ENCODE data around the gene CERK.

Gene CERK

DNA sequence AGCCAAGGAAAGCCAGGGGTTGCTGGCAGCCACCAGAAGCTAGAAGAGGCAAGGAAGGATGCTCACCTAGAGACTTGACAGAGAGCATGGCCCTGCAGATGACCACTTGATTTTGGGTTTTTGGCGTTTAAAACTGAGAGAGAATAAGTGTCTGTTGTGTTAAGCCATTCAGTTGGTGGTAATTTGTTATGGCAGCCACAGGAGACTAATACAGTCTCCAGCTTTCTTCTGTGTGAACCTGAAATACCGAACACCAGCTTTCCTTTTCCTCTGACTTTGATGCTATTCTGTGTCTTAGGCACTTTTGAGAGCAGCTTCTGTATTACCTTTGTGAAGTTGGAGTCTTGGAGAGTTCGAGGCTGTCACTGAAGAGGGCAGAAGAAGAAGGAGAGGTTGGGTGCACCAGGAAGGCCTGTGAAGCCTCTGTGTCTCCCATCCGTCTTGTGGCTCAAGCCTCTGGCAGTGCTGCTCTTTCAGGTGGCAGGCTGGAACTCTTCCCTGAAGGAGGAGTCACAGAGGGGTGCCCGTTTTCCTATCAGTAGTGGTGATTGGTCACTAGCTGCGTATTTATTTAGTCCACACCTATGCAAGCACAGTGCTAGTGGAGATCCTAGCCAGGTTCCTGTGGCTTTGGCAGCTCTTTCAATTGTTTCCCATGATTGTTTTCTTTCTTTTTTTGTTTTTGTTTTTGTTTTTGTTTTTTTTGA, 26.9 kb upstream of the CERK start:
- no peak for DNase-seq (ENCODE audit: low read depth in 2 of 2)

DNA sequence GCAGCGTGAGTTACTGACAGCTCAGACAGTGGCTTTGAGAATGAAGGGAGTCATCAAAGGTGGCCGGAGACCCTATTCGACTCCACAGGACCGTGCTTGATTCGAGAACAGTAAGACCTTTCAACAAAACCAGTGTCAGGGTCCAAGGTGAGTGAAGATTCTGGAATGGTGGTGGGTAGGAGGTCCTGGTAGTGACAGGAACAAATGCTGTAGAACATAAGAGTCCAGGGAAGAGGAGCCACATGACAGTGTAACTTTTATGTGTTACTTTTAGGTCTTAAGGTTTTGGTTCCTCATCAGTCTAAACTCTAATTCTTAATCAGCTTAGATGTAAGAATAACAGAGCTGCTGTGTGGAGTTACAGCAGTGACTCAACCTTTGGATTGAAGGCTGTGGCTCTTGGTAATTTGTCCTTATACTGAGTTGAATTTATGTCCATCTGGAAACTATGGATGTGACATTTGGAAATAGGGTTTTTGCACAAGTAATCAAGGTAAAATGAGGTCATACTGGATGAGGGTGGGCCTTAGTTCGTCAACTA, 26.2 kb upstream of the CERK start:
- DNase-seq (ENCODE audit: low read depth in 2 of 2): no peak

DNA sequence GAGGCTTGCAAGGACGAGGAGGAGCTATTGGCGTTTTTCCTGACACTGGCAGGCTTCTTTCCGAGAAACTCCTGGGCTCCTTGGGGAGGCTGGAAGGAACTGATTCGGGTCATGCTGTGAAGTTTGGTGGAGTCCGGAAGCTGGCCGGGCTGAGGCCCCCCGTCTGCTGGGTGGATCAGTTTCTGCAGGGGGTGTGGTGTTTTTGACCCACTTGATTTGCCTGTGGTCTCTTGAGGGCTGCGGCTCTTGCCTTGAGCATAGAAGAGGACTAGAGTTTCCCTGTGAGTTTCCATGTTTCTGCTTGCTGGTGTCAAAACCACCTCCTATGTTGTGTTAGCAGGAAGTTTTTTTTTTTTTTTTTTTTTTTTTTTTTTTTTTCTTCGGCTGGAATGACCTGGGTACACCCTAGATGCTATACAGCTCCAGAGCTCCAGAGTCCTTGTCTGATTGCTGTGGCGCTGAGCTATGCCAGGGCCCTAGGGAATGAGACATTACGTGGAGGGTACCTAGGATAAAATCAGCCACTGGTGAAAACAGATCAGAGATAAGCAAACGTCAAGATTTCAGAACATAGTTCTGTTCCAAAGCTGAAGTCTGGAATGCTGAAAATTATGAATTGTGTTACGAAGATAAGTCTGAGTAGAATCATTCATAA, 25.1 kb upstream of the CERK start:
- no peak for DNase-seq (ENCODE audit: low read depth in 2 of 2)

DNA sequence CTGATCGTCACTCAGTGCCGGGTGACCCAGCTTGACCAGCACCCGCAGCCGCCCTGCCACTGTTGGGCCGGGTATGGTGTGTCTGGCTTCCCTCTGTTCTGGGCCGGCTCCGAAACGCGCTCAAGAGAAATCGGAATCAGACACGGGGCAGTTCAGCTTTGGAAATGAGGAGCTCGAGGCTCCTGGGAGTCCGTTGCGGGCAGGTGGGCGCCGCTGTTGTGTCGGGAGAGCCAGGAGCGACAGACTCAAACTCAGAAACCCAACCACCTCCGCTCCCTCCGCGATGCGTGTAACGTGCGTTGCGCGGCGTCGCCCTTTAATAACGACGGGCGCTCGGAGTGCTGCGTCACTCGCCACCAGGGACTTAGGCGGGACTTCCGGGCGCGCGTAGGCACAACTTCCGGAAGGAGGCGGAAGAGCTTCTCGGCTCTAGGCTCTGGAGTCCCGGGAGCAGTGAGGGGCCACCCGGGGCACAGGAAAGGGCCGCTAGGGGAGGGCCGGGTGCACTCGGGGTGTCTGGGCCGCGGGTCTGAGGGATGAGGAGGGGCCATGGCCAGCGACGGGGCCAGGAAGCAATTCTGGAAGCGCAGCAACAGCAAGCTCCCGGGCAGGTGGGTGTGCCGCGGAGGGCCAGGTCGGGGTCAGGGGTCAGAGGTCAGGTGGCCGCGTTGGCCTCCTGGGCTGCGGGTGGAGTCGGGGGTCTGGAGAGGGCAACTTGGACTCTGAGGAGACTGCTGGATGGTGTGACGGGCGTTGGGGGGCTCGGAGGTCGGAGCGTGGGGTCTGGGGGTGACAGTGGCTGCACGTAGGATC, 24.4 kb upstream of the CERK start, which contains the start of gene TBC1D22A:
Gene TBC1D22A, plus strand, starts transcription at position 413 of the 813 bp plus-strand sequence. Its CDS starts 137 bp downstream, at position 550.
- DNase-seq (ENCODE audit: low read depth in 2 of 2): peak; percentile 81 to 83

DNA sequence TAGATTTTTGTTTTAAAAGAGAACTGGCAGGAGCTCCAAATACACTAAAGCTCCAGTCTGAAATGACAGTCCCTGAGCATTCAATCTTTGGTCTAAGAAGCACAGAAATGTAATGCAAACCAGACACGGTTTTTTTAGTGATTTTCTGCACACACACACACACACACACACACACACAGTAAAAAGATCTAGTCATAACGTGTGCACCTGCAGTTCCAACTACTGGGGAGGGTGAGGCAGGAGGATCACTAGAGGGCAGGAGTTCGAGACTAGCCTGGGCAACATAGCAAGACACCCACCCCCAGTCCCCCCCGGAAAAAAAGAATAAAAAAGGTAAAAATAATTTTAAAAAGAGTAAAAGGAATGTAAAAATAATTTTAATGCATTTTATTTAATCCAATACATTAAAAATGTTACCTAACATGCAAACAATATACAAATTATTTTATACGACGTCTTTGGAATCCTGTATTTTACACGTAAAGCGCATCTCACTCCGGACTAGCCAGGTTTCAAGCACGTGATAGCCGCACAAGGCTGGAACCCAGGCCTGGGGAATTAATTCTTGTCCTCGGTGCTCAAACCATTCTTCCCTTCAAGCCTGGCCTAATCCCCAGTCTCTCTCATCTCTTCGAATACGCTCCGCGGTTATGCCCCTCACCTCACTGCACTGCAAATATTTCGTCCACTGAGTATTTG, 23.6 kb upstream of the CERK start:
- DNase-seq (ENCODE audit: low read depth in 2 of 2): no peak

DNA sequence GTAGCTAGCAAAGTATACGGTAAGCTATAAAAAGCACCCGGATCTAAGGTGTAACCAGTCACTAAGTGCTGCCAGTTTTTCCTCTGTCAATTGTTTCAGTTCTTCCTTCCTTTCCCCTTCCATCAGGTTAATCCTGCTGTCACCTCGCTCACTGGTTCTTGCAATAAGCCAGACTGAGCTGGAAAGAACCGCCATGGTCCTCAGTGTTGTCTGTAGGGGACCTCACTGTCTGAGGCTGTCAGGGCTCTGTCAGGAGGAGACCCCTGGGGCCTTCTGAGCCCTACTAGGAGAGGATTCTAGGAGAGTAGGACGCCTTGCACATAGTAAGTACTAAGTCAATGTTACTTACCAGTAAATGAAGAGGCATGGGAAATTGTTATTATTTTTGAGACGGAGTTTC, 23.0 kb upstream of the CERK start:
- DNase-seq (ENCODE audit: low read depth in 2 of 2): no peak

DNA sequence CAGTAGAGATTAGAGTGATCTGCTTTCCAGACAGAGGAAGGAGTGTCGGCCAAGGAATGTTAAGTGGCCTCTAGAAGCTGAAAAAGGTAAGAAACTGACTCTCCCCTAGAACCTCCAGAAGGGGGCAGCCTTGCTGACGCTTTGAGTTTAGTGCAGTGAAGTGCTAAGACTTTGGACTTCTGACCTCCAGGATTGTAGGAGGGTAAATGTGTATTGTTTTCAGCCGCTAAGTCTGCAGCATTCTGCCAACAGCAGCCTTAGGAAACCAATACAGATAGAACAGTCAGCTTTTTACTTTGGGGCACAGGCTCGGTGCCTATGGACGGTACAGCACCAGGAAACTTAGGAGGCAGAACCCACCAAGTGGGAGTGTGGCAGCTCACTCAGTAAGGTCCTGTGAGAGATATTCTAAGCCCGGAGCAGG, 20.8 kb upstream of the CERK start:
- DNase-seq (ENCODE audit: low read depth in 2 of 2): no peak

DNA sequence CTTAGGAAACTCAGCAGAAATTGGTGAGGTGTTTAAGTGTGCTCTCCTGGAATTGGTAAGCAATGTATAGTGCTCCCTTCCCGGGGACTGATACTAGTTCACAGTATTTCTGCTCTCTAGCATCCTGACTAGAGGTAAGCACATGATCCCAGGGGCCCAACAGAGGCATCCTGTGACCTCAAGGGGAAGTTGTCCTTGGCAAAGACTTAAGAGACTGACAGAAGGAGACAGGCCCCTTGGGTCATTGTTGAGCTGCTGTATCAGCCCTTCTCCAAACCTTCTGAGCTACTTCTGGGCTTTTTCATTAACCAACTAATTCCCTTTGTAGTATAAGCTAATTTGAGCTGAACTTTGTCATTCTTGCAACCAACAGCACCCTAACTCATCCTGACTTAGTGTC, 20.1 kb upstream of the CERK start:
- DNase-seq (ENCODE audit: low read depth in 2 of 2): no peak

DNA sequence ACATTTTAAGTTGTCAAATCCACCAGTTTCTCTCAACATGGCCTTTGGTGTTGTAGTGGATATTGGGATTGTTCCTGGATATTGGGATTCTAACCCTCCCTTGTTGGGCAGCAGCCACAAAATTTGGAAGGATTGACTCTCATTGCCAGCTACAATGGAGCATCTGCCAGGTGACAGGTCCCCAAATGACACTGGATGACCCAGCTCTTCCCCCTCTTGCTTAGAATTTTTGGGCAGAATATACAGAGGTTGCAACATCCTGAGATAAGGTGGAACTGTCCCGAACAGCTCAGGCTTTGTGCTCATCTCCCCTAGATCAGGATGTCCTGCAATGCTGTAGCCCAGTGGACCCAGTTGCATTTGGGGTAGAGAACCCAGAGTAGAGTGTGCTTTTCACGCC, 19.1 kb upstream of the CERK start:
- DNase-seq (ENCODE audit: low read depth in 2 of 2): no peak

DNA sequence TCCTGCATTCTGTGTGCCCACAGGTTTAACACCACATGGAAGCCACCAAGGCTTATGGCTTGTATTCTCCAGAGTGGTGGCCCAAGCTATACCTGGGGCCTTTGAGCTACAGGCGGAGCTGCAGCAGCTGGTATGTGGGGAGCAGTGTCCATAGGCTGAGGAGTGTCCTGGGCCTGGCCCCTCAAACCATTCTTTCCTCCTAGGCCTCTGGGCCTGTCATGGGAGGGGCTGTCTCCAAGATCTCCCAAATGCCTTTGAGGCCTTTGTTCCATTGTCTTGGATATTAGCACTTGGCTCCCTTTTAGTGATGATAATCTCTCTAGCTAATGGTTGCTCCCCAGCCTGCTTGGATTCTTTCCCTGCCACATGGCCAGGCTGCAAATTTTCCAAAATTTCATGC, 18.0 kb upstream of the CERK start:
- no peak for DNase-seq (ENCODE audit: low read depth in 2 of 2)

DNA sequence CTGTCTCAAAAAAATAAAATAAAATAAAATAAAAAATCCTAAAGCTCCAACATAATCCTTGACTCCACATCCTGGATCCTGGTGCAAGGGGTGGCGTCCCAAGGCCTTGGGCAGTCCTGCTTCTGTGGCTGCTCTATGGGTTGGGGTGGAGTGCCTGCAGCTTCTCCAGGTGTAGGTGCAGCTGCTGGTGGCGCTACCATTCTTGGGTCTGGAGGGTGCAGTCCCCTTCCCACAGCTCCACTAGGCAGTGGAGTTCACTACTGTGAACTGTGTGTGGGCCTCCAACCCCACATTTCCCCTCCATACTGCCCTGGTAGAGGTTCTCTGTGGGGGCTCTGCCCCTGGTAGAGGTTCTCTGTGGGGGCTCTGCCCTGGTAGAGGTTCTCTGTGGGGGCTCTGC, 17.5 kb upstream of the CERK start:
- no peak for DNase-seq (ENCODE audit: low read depth in 2 of 2)

DNA sequence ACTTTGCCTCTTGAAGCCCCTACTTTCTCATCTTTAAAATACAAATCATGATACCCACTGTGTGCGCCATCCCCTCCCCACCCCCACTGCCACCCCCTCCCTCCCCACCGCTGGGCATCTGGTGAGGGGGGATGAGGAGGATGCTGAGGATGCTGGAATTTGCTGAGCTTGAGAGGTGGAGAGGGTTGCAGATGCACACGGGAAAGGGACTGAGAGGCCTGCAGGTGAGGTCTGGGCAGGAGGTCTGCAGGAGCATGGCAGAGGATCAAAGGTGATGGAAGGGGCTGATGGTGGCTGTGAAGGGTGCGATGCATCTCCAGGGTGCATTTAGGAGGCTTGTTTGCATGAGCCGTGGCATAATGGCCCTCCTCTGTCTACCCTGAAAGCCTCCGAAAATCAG, 16.8 kb upstream of the CERK start:
- DNase-seq (ENCODE audit: low read depth in 2 of 2): no peak

DNA sequence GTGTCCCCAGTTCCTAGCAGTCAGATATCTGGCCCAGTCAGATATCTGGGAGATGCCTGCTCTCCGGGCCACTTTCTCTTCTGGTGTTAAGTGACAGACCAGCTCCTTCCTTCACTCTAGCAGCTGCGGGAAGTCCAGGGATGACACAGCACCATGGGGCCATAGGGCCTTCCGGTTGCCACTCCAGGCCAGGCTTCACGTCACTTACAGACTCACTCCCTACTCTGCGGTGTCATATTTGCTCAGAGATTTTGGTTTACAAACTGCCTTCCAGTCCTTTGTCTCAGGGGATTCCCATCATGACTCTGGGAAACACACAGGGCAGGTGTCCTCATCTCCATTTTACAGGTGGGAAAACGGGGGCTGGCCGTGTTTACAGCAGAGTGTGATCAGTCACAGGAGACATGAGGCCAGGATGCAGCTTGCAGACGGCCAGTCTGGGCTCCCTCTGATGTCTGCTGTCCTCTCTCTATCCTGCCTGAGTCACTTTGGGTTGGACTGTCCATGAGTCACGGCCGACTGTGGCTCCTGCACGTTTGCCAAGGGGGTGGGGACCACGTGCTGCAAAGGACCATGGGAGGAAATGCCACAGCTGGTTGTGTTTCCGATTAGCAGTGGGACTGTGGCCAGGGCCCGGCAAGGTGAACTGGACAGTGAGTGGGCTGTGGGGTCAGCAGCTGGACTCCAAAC, 16.2 kb upstream of the CERK start:
- DNase-seq (ENCODE audit: low read depth in 2 of 2): peak; percentile 80 to 84

DNA sequence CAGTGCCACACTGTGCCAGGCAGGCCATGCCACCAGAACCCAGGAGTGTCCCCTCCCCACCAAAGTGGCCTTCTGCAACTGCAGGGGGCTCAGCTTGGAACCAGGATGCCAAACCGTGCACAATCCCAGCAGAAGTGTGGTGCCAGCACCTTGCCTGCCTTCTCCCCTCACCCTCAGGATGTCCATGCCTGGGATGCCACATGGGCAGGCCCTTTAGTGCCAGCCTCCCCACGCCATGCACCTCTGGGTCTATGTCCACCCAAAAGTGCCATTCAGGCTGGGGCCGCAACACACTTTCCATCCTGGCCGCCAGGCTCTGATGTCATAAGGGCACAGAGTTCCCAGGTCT, 15.7 kb upstream of the CERK start:
- no peak for DNase-seq (ENCODE audit: low read depth in 2 of 2)

DNA sequence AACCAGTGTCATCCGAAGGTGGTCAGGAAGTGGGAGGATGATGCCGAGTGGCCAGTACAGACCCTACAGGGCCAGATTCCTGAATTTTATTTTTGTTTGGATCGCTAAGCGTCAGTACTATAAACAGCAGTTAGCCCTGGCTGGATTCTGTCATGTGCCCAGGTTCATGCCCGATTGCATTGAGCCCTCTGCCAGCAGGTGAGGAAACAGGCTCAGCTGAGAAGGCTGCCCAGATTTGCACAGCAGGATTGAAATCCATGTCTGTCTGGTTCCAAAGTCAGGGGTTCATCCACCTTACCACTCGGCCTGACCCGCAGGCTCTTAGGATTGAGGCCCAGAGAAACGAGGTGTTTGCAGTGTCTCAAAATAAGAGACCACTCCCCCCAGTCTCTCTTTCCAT, 15.3 kb upstream of the CERK start:
- DNase-seq (ENCODE audit: low read depth in 2 of 2): no peak

DNA sequence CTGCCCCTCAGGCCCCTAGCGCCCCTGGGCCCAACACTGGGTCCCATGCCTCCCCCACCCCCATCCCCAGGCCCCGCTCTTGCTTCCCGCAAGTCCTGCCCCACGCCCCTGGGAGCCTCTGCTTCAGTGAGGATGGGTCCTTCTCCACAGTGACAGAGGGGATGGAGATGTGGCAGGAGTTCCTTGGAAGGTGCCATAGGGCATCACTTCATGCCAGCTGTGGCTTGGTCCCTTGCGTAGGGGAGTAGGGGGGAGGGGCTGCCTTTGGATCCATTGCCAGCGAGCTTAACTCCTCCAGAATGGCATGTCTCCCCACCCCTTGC, 14.9 kb upstream of the CERK start:
- DNase-seq (ENCODE audit: low read depth in 2 of 2): no peak

DNA sequence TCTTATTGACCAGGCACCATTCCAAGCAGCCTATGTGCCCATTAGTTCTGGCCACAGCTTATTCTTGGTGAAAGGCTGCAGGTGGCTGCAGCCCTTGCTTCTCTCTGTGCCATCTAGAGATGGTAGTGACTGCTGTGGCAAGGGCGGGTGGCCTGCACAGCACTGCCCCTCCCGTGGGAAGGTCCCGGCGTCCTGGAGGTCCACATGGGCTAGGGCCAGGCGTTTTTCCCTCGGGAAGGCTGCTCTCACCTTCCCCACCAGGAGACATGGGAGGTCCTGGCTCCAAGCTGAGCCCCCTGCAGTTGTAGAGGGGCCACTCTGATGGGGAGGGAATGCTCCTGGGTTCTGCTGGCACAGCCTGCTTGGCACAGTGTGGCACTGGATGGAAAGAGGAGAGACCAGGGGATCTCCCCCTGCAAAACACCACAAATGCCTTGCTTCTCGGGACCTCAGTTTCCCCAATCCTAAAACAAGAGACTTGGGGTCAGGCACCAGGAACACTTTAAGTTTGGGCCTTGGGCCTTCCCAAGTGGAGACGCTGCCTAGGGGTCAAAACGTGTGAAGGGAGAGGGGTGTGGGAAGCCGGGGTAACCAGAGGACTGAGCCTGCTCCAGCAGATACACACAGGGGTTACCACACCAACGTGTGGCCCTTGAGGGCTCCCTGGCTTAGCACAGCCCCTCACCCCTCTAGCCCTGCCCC, 14.4 kb upstream of the CERK start:
- no peak for DNase-seq (ENCODE audit: low read depth in 2 of 2)

DNA sequence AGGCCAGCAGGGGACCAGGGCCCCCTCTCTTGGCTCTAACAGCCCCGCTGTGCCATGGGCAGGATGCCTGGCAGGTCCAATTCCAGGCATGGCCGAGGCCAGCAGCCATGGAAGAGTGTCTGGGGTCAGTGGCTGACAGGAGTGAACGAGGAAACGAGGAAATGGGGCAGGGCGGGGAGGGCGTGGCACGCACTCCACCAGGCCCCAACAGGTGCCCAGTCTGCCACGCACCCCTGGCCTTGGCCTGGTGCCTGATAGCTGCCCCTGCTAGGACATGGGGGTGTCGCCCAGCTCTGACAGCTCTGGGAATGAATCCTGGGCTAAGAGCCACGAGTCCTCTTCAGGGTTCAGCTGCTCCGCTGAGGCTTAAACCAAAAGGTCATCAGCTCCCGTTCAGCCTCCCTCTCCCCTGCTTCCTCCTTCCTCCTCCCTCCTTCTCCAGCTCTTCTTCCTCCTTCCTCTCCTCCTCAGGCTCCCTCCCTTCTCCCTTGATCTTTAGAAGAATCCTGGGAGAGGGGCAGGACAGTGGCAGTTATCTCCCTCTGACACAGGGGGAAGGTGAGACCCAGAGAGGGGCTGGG, 12.9 kb upstream of the CERK start:
- DNase-seq (ENCODE audit: low read depth in 2 of 2): no peak

DNA sequence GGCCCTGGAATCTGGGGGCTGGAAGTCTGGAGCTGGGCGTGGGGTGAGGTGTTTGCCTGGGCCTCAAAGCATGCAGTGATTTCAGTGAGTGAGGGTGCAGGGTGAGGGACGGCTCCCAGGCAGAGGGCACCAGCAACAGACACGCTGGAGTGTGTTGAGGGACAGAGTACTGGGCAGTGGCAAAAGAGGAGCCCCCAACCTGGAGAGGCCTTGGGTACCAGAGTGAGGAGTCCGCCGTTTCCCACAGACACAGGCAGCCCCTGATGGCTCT, 12.4 kb upstream of the CERK start:
- no peak for DNase-seq (ENCODE audit: low read depth in 2 of 2)

DNA sequence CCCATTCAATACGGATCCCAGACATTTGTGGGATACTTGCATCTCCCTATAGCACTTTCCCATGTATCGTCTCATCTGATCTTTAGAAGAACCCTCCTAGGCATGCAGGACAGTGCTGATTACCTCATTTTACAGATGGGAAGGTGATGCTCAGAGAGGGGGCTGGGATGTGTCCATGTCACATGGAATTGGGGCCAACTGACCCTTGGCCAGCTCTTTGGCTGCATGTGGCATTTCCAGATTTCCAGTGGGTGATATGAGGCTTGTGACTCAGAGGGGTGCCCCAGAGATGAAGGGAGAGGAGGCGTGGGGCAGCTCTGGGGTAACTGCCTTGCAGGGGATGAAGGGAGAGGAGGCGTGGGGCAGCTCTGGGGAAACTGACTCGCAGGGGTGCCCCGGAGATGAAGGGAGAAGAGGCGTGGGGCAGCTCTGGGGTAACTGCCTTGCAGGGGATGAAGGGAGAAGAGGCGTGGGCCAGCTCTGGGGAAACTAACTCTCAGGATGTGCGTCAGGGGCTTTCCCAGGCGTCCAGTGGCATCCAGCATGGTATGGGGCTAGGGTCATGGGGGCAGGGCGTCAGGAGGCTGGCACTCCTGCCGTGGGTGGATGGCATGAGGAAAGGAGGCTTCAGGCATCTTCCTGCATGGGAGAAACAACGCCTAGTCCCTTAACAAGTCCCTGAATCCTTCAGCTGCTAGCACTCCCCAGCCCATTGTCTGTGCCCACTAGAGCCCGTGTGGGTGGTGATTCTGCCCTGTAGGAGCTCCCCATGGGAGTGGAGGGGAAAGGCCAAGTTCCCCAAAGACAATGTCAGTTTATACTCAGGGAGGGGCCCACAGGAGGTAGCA, 11.9 kb upstream of the CERK start:
- DNase-seq (ENCODE audit: low read depth in 2 of 2): no peak

Data from fibroblast of skin of left biceps (primary cell).